ENCODE results near the gene AFAP1L1.

AFAP1L1 gene

DNA sequence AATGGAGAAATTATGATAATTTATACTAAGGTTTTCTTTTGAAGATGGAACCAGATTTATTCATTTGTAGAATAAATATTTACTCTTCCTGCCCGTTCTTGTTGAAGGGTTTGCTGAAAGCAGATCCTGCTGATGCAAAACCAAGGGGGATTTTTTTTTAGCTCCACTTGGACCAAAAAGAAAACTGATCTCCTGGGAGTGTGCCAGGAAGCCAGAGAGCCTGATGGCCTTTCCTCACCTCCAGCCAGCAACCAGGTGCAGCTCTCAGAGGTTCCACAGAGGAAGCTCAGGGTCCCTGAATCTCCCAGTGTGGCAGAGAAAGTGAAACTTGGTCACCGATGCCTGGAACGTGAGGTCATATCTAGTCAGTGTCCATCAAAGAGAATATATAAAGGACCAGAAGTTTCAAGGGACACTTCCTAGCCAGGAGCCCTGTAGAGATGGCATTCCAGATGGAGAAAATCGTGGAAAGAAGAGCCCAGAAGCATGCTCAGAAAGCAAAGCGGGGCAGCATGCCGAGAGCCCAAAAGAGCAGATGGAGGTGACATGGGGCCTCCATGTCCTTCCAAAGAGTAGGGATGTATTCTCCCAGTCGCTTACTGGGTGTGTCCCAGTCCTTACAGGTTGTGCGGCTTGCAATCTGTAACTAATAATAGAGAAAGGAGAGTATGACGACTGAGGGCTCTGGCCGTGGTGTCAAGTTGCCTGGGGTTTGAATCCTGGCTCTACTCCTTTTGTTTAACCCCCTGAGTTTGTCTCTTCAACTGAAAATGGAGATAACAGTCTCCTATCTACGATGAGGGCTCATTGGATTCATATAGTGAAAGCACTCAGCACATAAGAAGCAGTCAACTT is 12.2 kb downstream of the AFAP1L1 start:
- Histone ChIP-seq H3K79me2 (ENCODE audit: low read length) (no peaks in the 10 kb centered on the region), H3K4me1 (ENCODE audit: low read length) (0 out of 2 replicates have a peak, but pooled peaks cover 6% of the 10 kb centered on the region), H4K20me1 (ENCODE audit: insufficient read depth, low read length) (no peaks in the 10 kb centered on the region), H3K9me3 (replicated peaks; ENCODE audit: insufficient read depth, low read length) (no peaks in the 10 kb centered on the region), H3K9me2 (replicated peaks; ENCODE audit: insufficient read depth, low read length) (no peaks in the 10 kb centered on the region), H3F3A (ENCODE audit: insufficient read depth, low read length) (no peaks in the 10 kb centered on the region), H3K9ac (ENCODE audit: low read length) (no peak overlapping the region), H3K4me2 (ENCODE audit: low read depth, low read length) (0 out of 2 replicates have a peak overlapping the region, but pooled peaks have one; percentile 7), H3K27me3 (replicated peaks; ENCODE audit: insufficient read depth, low read length) (no peaks in the 10 kb centered on the region), H3K4me3 (ENCODE audit: low read length) (no peak overlapping the region), H3K36me3 (replicated peaks; ENCODE audit: insufficient read depth, low read length) (no peaks in the 10 kb centered on the region), H3K27ac (ENCODE audit: low read length) (no peak overlapping the region), H2AFZ (ENCODE audit: low read length) (no peak overlapping the region)
- TF ChIP-seq CTCF (IDR thresholded peaks at IDR 0.05; ENCODE audit: low read length), result no peak
- no peak for TF ChIP-seq EZH2phosphoT487 (IDR thresholded peaks at IDR 0.05; ENCODE audit: low read length)
- TF ChIP-seq EZH2 (optimal IDR thresholded peaks at IDR 0.05; ENCODE audit: low read depth, low read length), result no peak
- no peak for DNase-seq

- H3K9me2 ChIP-seq (replicated peaks; ENCODE audit: insufficient read depth, low read length), result no peaks in the 10 kb centered on the region
- no peaks in the 10 kb centered on the region for H3K27me3 ChIP-seq (replicated peaks; ENCODE audit: insufficient read depth, low read length)
- H3K4me3 ChIP-seq (ENCODE audit: low read length), result no peak overlapping the region
- H3K4me1 ChIP-seq (ENCODE audit: low read length), result 0 out of 2 replicates have a peak, but pooled peaks cover 6% of the 10 kb centered on the region
- H3K4me2 ChIP-seq (ENCODE audit: low read depth, low read length), result no peak overlapping the region
- no peaks in the 10 kb centered on the region for H3K36me3 ChIP-seq (replicated peaks; ENCODE audit: insufficient read depth, low read length)
- H3K9ac ChIP-seq (ENCODE audit: low read length), result no peak overlapping the region
- H3K9me3 ChIP-seq (replicated peaks; ENCODE audit: insufficient read depth, low read length), result no peaks in the 10 kb centered on the region
- H2AFZ ChIP-seq (ENCODE audit: low read length), result no peak overlapping the region
- no peak for TF ChIP-seq EZH2phosphoT487 (IDR thresholded peaks at IDR 0.05; ENCODE audit: low read length)
- no peak for TF ChIP-seq EZH2 (optimal IDR thresholded peaks at IDR 0.05; ENCODE audit: low read depth, low read length)
- no peak for TF ChIP-seq CTCF (IDR thresholded peaks at IDR 0.05; ENCODE audit: low read length)
- no peaks in the 10 kb centered on the region for H4K20me1 ChIP-seq (ENCODE audit: insufficient read depth, low read length)
- H3F3A ChIP-seq (ENCODE audit: insufficient read depth, low read length), result no peaks in the 10 kb centered on the region
- H3K79me2 ChIP-seq (ENCODE audit: low read length), result no peaks in the 10 kb centered on the region
- DNase-seq, result no peak
- no peak overlapping the region for H3K27ac ChIP-seq (ENCODE audit: low read length)
Observed at GRCh38 chr5:149284501-149284900, 12.8 kb downstream of the AFAP1L1 start.

DNA sequence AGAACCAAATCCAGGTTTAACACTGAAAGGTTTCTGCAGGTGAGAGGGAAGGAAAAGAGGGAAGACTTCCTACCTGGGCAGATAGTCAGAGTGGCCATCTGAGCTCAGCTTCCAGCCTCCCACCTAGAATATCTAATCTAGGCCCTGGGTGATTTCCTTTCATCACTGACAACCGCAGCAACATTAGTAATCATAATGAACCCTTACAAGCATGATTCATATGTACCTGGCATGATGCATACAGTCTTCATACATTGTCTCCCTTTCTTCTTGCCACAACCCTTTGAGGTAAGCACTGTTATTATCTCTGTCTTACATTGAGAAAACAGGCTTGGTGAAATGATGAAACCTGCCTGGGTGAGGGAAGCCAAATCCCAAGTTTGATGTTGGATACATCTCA is 13.5 kb downstream of the AFAP1L1 start:
- no peak overlapping the region for H3K4me3 ChIP-seq (ENCODE audit: low read length)
- no peak for DNase-seq
- H3K9me2 ChIP-seq (replicated peaks; ENCODE audit: insufficient read depth, low read length), result no peaks in the 10 kb centered on the region
- no peak overlapping the region for H3K9ac ChIP-seq (ENCODE audit: low read length)
- no peaks in the 10 kb centered on the region for H3F3A ChIP-seq (ENCODE audit: insufficient read depth, low read length)
- no peaks in the 10 kb centered on the region for H3K27me3 ChIP-seq (replicated peaks; ENCODE audit: insufficient read depth, low read length)
- no peaks in the 10 kb centered on the region for H3K9me3 ChIP-seq (replicated peaks; ENCODE audit: insufficient read depth, low read length)
- no peaks in the 10 kb centered on the region for H3K36me3 ChIP-seq (replicated peaks; ENCODE audit: insufficient read depth, low read length)
- H3K79me2 ChIP-seq (ENCODE audit: low read length), result no peaks in the 10 kb centered on the region
- no peak overlapping the region for H3K27ac ChIP-seq (ENCODE audit: low read length)
- TF ChIP-seq CTCF (IDR thresholded peaks at IDR 0.05; ENCODE audit: low read length) (no peak), EZH2 (optimal IDR thresholded peaks at IDR 0.05; ENCODE audit: low read depth, low read length) (no peak), EZH2phosphoT487 (IDR thresholded peaks at IDR 0.05; ENCODE audit: low read length) (no peak)
- no peak overlapping the region for H3K4me2 ChIP-seq (ENCODE audit: low read depth, low read length)
- no peaks in the 10 kb centered on the region for H4K20me1 ChIP-seq (ENCODE audit: insufficient read depth, low read length)
- no peak overlapping the region for H2AFZ ChIP-seq (ENCODE audit: low read length)
- H3K4me1 ChIP-seq (ENCODE audit: low read length), result 0 out of 2 replicates have a peak, but pooled peaks cover 6% of the 10 kb centered on the region
